RWPE1 (cell line): ENCODE measurements around the gene CAMK2G.

ENCODE experiments used
- CTCF ChIA-PET: fragments of 350-600 bp; sonication (Branson Sonifier 250); formaldehyde crosslinking; extraction: SDS; loops from one replicate; lab custom pipeline; 2021; lab: Yijun Ruan, JAX
- POLR2A ChIA-PET: fragments of 400-600 bp; formaldehyde crosslinking; extraction: SDS; loops from one replicate; lab custom pipeline; 2020; ENCODE audit warnings: antibody characterized with exemption; ENCODE audit not compliant: low non-redundant PET; lab: Yijun Ruan, JAX
- DNase-seq: peaks from one replicate; pipeline ENCODE4 v3.0.0; 2012; ENCODE audit warnings: low spot score
- H3K27ac ChIP-seq: fragments of 450-650 bp; 2 replicates; pipeline ENCODE4 v1.5.1; 2017
- CTCF ChIP-seq: fragments of 450-650 bp; conservative IDR thresholded peaks from 2 replicates; pipeline ENCODE4 v1.5.1; 2017; ENCODE audit warnings: low read depth, mild to moderate bottlenecking

Gene CAMK2G

GRCh38 chr10:73774637-73775036, 99.7 kb downstream of the CAMK2G start:
- ChIA-PET POLR2A (no interaction called here), CTCF (interaction anchor here (0.9 to 1.3 kb wide), 3 partner anchors 12 to 334 kb away, joined by 3 to 5 read pairs (median 4); no protein-coding TSS in a partner anchor)
- no peak; the same call in 1 of the 2 replicates for TF ChIP-seq CTCF
- DNase-seq, result peak; percentile 53
- H3K27ac ChIP-seq, result peak overlapping the region; percentile 54

GRCh38 chr10:73773152-73773879, 101.0 kb downstream of the CAMK2G start:
- ChIA-PET CTCF (interaction anchor here (1.5 kb wide), 1 partner anchor 9 kb away, joined by 7 read pairs; no protein-coding TSS in a partner anchor), POLR2A (interaction anchor here (0.7 to 1.3 kb wide), 4 partner anchors 39 to 102 kb away, joined by 3 to 7 read pairs (median 4); no protein-coding TSS in a partner anchor)
- H3K27ac ChIP-seq, result peak overlapping the region; percentile 97
- no peak for TF ChIP-seq CTCF
- peak; percentile 24 for DNase-seq

- POLR2A ChIA-PET, result interaction anchor here (0.6 to 1.3 kb wide), 7 partner anchors 9 to 1464 kb away, joined by 3 to 7 read pairs (median 3); partner anchors contain the start of gene SEC24C
- CTCF ChIA-PET, result interaction anchor here (0.6 to 1.5 kb wide), 3 partner anchors 9 to 24 kb away, joined by 4 to 7 read pairs (median 5); no protein-coding TSS in a partner anchor
- H3K27ac ChIP-seq, result peak overlapping the region; percentile 97
- peak; percentile 78 for DNase-seq
- TF ChIP-seq CTCF, result no peak
Measured at GRCh38 chr10:73772281-73773151, 101.8 kb downstream of the CAMK2G start.

DNA sequence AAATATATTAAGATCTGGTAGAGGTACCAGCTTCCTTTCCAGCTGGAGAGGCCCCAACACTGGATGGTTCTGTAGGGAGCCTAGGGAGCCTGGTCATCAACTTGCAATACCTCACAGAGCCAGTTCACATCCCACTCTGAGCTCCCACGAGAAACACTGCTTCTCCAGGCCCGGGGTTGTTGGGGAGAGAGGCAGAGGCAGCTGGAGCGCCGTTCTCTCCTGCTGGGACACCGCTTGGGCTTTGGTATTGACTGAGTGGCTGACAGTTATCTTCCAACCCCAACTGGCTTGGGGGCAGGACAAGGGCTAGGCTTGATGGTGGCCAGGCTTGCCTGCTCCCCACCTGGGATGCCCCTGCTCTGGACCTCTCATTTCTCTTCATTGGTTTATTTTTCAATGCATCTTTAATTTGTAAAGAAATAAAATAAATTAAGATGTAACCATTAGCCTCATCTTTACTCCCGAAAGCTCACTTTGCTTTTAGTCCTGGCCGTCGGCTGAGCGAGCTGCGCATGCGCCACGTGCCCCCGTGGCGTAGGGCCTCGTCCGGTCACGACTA, 102.6 kb downstream of the CAMK2G start:
- CTCF ChIA-PET, result interaction anchor here (0.6 to 1.5 kb wide), 3 partner anchors 8 to 23 kb away, joined by 4 to 7 read pairs (median 5); no protein-coding TSS in a partner anchor
- peak; percentile 88 for DNase-seq

GRCh38 chr10:73769396-73769795, 105.0 kb downstream of the CAMK2G start:
- ChIA-PET POLR2A (no interaction called here), CTCF (no interaction called here)
- H3K27ac ChIP-seq, result peak overlapping the region; percentile 18
- TF ChIP-seq CTCF, result no peak
- no peak for DNase-seq

More for the DNA sequence above, 102.6 kb downstream of the CAMK2G start:
- peak overlapping the region; percentile 97 for H3K27ac ChIP-seq
- POLR2A ChIA-PET, result interaction anchor here (0.5 to 1.2 kb wide), 5 partner anchors 9 to 1465 kb away, joined by 3 to 10 read pairs (median 4); partner anchors contain the start of gene SEC24C
- no peak for TF ChIP-seq CTCF
